GM19438 (cell line): ENCODE data around the gene SHISA5.
"Not testable (repeated sequence)": the region's sequence is repeated elsewhere in the genome, so short reads cannot be mapped to it uniquely, and the experiment has no call there.

Experiments used
- ATAC-seq: cut with Tn5 transposase; IDR thresholded peaks from one replicate; pipeline ENCODE4 v1.9.1; 2021; ENCODE audit warnings: low read depth; ENCODE audit not compliant: unreplicated experiment

SHISA5 gene

GRCh38 chr3:48504051-48504946 lies at the start of gene SHISA5:
SHISA5 (minus strand) TSS chr3:48504174; CDS start chr3:48504094, 80 bp downstream.
- no peak for ATAC-seq

GRCh38 chr3:48553361-48553760 lies 49.4 kb upstream of the SHISA5 start:
- no peak for ATAC-seq

GRCh38 chr3:48552111-48552951 lies 48.4 kb upstream of the SHISA5 start:
- no peak for ATAC-seq

- ATAC-seq: not testable (repeated sequence)
Observed at GRCh38 chr3:48551651-48552050, 47.7 kb upstream of the SHISA5 start.

- no peak for ATAC-seq
Observed at GRCh38 chr3:48548729-48549705, 45.0 kb upstream of the SHISA5 start.

GRCh38 chr3:48548126-48548525 lies 44.2 kb upstream of the SHISA5 start:
- no peak for ATAC-seq

GRCh38 chr3:48546203-48546829 lies 42.3 kb upstream of the SHISA5 start:
- ATAC-seq: no peak

- ATAC-seq: no peak
Observed at GRCh38 chr3:48544141-48544540, 40.2 kb upstream of the SHISA5 start.

- ATAC-seq: no peak
Observed at GRCh38 chr3:48543271-48543866, 39.4 kb upstream of the SHISA5 start.

- no peak for ATAC-seq
Observed at GRCh38 chr3:48538451-48538850, 34.5 kb upstream of the SHISA5 start.

GRCh38 chr3:48536785-48537184 lies 32.8 kb upstream of the SHISA5 start:
- no peak for ATAC-seq

- no peak for ATAC-seq
Observed at GRCh38 chr3:48536116-48536515, 32.1 kb upstream of the SHISA5 start.

GRCh38 chr3:48535578-48535977 lies 31.6 kb upstream of the SHISA5 start:
- ATAC-seq: no peak

GRCh38 chr3:48532977-48533337 lies 29.0 kb upstream of the SHISA5 start:
- ATAC-seq: no peak

GRCh38 chr3:48532271-48532976 lies 28.4 kb upstream of the SHISA5 start:
- ATAC-seq: no peak

- not testable (repeated sequence) for ATAC-seq
Observed at GRCh38 chr3:48530701-48531100, 26.7 kb upstream of the SHISA5 start.

- no peak for ATAC-seq
Observed at GRCh38 chr3:48528754-48529153, 24.8 kb upstream of the SHISA5 start.

- ATAC-seq: no peak
Observed at GRCh38 chr3:48528048-48528447, 24.1 kb upstream of the SHISA5 start.

- no peak for ATAC-seq
Observed at GRCh38 chr3:48524970-48525369, 21.0 kb upstream of the SHISA5 start.
